Esophagus muscularis mucosa (tissue), 4 donors: ENCODE results near the gene CACNA2D3. TPM values are rescaled to one million over a fixed set of nuclear protein-coding genes. Genes with fewer than 3 reads are reported as not detected.

ENCODE experiments used
- DNase-seq: peaks from one replicate; pipeline ENCODE4 v3.0.0-alpha.2; 2017; ENCODE audit errors: extremely low spot score
- H3K27ac ChIP-seq, 4 donors: fragments of 200-600 bp; sonication (generic); replicated peaks in 1 of 4; 1 replicate in 3 of 4; 2 replicates in 1 of 4; pipeline ENCODE4 v1.5.1; 2016 to 2019; ENCODE audit warnings: mild to moderate bottlenecking in 1 of 4
- H3K27me3 ChIP-seq, 4 donors: fragments of 200-600 bp; sonication (generic); one replicate each; pipeline versions ENCODE4 v1.5.1 to v1.6.0; 2016 to 2019
- H3K36me3 ChIP-seq, 4 donors: fragments of 200-600 bp; sonication (generic); one replicate each; pipeline ENCODE4 v1.5.1; 2016 to 2019
- H3K4me1 ChIP-seq, 4 donors: fragments of 200-600 bp; sonication (generic); one replicate each; pipeline ENCODE4 v1.5.1; 2016 to 2019
- H3K4me3 ChIP-seq, 4 donors: fragments of 200-600 bp; sonication (generic); 1 replicate in 2 of 4; 2 replicates in 2 of 4; pipeline ENCODE4 v1.5.1; 2016 to 2019; ENCODE audit warnings: mild to moderate bottlenecking in 4 of 4, moderate library complexity in 1 of 4
- H3K9me3 ChIP-seq, 4 donors: fragments of 200-600 bp; sonication (generic); 1 replicate in 3 of 4; 2 replicates in 1 of 4; pipeline ENCODE4 v1.5.1; 2016 to 2019
- CTCF ChIP-seq, 3 experiments: fragments of 200-600 bp in 2 of 3; fragments of 450-650 bp in 1 of 3; sonication (generic) in 2 of 3; IDR thresholded peaks; one replicate each; pipeline ENCODE4 v1.5.1; 2017 to 2019; ENCODE audit warnings: antibody characterized with exemption in 3 of 3, mild to moderate bottlenecking in 2 of 3, moderate library complexity in 1 of 3
- EP300 ChIP-seq: sonication (generic); formaldehyde crosslinking; IDR thresholded peaks from one replicate; pipeline ENCODE4 v1.6.1; 2017; ENCODE audit warnings: antibody characterized with exemption
- POLR2A ChIP-seq: fragments of 450-650 bp; IDR thresholded peaks from one replicate; pipeline ENCODE4 v1.6.1; 2017; ENCODE audit warnings: antibody characterized with exemption, moderate library complexity, mild to moderate bottlenecking, low read depth
- POLR2AphosphoS5 ChIP-seq, 2 donors: sonication (generic); formaldehyde crosslinking; IDR thresholded peaks; one replicate each; pipeline ENCODE4 v1.6.1; 2017; ENCODE audit warnings: antibody characterized with exemption in 2 of 2
- WGBS: methylation state at CpG from one replicate; pipeline ENCODE4 v1.1.5; 2018; 5-methylcytosine and 5-hydroxymethylcytosine counted together
- intact Hi-C: fragments of 100-400 bp; cut with DNase I; formaldehyde crosslinking; loops from one replicate; pipeline ENCODE4 v1.15.1; 2023
- total RNA-seq, 4 donors: library from RNA; depleted of rRNA; stranded (reverse); fragments of >200 nt; gene quantifications; one replicate each; pipeline versions ENCODE4 v1.1.0 to v1.2.1, GENCODE V29; 2016

CACNA2D3 gene
- total RNA-seq, 4 donors from 2014 or later: 2.5 to 6.3 (median 3.9) TPM

- Histone ChIP-seq H3K27ac (no peak overlapping the region), H3K27me3 (no peaks in the 10 kb centered on the region), H3K36me3 (no peaks in the 10 kb centered on the region), H3K9me3 (no peaks in the 10 kb centered on the region), H3K4me3 (no peak overlapping the region), H3K4me1 (no peaks in the 10 kb centered on the region)
- 73% methylated on average over 2 of the region's 2 CpGs for WGBS
- TF ChIP-seq POLR2A: no peak
- no peak for TF ChIP-seq POLR2AphosphoS5 (IDR thresholded peaks at IDR 0.05)
- no peak for TF ChIP-seq EP300
- TF ChIP-seq CTCF (IDR thresholded peaks at IDR 0.05): no peak
- intact Hi-C loops: no loop called here
- no peak for DNase-seq
Measured at GRCh38 chr3:54514006-54514405, 391.7 kb downstream of the CACNA2D3 start.

- H3K36me3 ChIP-seq: no peaks in the 10 kb centered on the region
- no peaks in the 10 kb centered on the region for H3K9me3 ChIP-seq
- no peak overlapping the region for H3K27ac ChIP-seq
- 78% methylated on average over 6 of the region's 6 CpGs for WGBS
- TF ChIP-seq EP300: no peak
- TF ChIP-seq POLR2A: no peak
- no peak for TF ChIP-seq CTCF (IDR thresholded peaks at IDR 0.05)
- no peak for TF ChIP-seq POLR2AphosphoS5 (IDR thresholded peaks at IDR 0.05)
- DNase-seq: peak; percentile 72
- intact Hi-C loops: no loop called here
- H3K4me3 ChIP-seq: no peak overlapping the region
- no peaks in the 10 kb centered on the region for H3K4me1 ChIP-seq
- H3K27me3 ChIP-seq: no peaks in the 10 kb centered on the region
Measured at GRCh38 chr3:54514416-54514815, 392.1 kb downstream of the CACNA2D3 start.

GRCh38 chr3:54515441-54516213 is 393.3 kb downstream of the CACNA2D3 start:
- intact Hi-C loops: no loop called here
- WGBS: 69% methylated on average over 4 of the region's 4 CpGs
- TF ChIP-seq EP300: no peak
- no peak for TF ChIP-seq CTCF (IDR thresholded peaks at IDR 0.05)
- TF ChIP-seq POLR2AphosphoS5 (IDR thresholded peaks at IDR 0.05): no peak
- TF ChIP-seq POLR2A: no peak
- Histone ChIP-seq H3K9me3 (no peaks in the 10 kb centered on the region), H3K4me1 (no peaks in the 10 kb centered on the region), H3K27ac (no peak overlapping the region), H3K4me3 (no peak overlapping the region), H3K27me3 (no peaks in the 10 kb centered on the region), H3K36me3 (no peaks in the 10 kb centered on the region)
- peak; percentile 75 for DNase-seq

GRCh38 chr3:54517424-54517823 is 395.1 kb downstream of the CACNA2D3 start:
- H3K4me1 ChIP-seq: no peaks in the 10 kb centered on the region
- 64% methylated on average over 8 of the region's 8 CpGs for whole genome bisulfite sequencing
- TF ChIP-seq POLR2AphosphoS5 (IDR thresholded peaks at IDR 0.05) (no peak), POLR2A (no peak), CTCF (IDR thresholded peaks at IDR 0.05) (no peak), EP300 (no peak)
- H3K36me3 ChIP-seq: no peaks in the 10 kb centered on the region
- no peak overlapping the region for H3K27ac ChIP-seq
- peaks cover 0 to 8% (median 2%) of the 10 kb centered on the region in 4 donors for H3K9me3 ChIP-seq
- intact Hi-C loops: no loop called here
- no peak overlapping the region for H3K4me3 ChIP-seq
- peak; percentile 74 for DNase-seq
- H3K27me3 ChIP-seq: no peaks in the 10 kb centered on the region
